Activated T-helper 1 cell treated with anti-CD3 and anti-CD28 coated beads, Interleukin-2, amount 50 U/mL, for 16 hours (primary cell): Measurements from ENCODE around the gene CCDC7.
"Not testable (repeated sequence)": the region's sequence is repeated elsewhere in the genome, so short reads cannot be mapped to it uniquely, and the experiment has no call there.

Experiments
- DNase-seq, 2 donors: peaks; one replicate each; pipeline ENCODE4 v3.0.0-alpha.2; 2020; ENCODE audit warnings: low read depth in 1 of 2, low spot score in 1 of 2

Gene CCDC7

DNA sequence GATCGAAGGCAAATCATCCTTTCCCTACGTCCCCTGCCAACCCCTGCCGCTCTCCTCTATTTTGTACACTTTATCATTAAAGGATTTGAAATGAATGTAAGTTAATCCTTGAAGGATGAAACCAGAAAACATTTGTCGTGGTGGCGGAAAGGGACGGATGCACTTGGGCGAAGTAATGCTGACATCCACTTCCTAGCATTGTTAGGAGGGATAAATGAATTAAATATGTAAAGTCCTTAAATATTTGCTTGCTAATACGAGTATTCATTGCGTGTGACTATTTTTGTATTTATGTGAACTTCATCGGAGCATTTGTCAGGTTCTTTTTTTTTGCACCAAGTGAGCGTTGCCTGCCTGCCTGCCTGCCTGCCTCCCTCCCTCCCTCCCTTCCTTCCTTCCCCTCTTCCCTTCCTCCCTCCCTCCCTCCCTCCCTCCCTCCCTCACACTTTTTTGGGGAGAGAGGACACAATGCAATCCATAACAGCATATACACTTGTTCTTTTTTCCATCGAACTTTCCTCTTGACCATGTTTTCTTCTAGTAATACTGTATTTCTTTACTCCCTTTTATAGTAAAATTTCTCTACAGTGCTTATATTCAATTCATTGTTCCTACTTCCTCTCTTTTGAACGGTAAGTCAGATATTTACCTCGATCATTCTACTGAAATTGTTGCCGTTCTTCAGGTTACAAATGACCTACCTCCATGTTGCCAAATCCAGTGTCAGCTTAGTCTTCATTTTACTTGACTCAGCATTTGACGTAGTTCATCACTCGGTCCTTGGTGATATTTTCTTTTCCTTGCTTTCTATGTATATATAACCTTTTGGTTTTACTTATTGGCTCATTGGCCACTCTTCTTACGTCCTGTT is 831 bp downstream of the CCDC7 start:
- DNase-seq = no peak

DNA sequence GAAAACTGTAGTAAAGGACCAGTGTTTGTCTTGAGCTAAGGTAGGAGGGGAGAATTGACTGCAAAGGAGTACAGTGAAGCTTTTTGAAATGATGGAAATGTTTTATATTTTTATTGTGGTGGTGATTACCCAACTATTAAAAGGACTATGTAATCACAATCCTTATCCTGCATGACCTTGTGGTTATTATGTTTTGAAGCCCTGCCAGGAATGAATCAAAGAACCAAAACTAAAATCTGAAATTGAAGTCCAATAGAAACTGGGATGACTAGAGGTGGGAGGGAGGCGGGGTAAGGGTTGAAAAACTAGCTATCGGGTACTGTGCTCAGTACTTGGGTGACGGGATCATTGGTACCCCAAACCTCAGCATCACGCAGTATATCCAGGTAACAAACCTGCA is 8.2 kb downstream of the CCDC7 start:
- DNase-seq = no peak

DNA sequence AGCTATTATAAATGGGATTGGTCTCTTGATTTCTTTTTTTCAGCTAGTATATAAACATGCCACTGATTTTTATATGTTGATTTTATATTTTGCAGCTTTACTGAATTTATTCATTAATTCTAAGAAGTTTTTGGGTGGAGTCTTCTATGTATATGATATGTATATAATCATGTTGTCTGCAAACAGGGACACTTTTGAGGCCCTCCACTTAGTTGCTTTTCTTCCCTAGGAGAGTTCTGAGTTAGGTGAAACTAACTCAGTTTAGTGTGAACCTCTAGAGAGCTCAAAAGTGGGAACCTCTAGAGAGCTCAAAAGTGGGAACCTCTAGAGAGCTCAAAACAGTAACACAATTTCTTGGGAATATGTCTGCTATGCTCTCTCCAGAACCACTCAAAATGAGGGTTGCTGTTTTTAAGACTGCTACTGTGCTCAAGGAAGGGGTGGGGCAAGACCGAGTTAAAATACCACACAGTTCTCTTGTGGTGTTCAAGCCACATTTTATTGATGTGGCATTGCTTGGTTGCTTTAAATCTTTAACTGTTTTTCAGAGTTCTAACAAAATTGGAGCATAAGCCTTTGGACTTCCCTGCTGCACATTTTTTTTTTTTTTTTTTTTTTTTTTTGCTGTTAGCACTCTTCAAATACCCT is 13.2 kb downstream of the CCDC7 start:
- no peak for DNase-seq

DNA sequence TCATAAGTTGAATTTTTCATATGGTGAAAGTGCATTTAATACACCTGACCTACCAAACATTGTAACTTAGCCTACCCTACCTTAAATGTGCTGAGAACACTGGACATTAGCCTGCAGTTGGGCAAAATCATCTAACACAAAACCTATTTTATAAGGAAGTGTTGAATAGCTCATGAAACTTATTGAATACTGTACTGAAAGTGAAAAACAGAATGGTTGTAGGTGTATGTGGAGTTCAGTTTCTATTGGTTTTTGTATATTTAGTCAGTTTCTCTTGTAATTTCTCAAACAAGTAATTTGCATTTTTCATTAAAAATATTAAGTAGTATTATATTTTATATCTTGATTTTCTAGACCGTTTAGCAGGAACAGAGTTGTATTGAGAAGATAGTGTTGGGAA is 15.3 kb downstream of the CCDC7 start:
- DNase-seq = no peak

DNA sequence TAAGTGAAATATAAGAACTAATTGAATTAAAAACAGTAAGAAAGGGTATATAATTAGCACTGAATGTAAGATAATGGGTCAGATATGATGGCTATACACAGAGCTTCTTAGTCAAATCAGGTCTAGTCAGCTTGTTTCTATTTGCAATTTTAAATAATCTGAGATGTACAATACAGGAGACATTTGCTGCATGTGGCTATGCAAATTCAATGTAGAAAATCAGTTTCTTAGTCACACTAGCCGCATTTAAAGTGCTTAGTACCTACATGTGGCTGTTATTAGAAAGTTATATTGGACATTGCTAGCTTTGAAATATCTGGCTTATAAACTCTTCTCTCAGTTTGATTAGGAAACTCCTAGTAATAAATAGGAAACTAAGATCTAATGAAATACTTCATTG is 25.3 kb downstream of the CCDC7 start:
- DNase-seq = no peak

DNA sequence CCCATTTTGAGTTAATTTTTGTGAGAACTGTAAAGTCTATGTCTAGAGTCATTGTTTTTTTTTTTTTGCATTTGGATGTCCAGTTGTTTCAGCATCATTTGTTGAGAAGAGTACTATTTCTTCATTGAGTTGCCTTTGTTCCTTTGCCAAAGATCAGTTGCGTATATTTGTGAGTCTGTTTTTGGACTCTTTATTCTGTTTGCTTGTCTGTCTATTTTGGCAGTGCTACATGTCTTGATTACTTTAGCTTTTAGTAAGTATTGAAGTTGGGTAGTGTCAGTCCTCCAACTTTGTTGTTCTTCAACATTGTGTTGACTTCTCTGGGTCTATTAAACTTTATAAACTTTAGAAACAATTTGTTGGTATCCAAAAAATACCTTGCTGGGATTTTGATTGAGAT is 31.6 kb downstream of the CCDC7 start:
- no peak for DNase-seq

DNA sequence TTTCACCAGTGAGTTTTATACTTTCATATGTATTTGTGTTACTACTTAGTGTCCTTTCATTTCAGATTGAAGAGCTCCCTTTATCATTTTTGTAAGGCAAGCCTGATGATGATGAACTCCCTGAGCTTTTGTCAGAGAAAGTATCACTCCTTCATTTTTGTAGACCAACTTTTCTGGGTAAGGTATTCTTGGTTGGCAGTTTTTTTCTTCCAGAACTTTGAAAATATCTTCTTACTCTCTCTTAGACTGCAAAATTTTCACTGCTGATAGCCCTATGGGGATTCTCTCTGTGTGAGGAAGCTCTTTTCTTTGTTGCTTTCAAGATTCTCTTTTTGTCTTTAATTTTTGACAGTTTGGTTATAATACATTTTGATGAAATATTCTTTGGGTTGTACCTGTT is 35.7 kb downstream of the CCDC7 start:
- DNase-seq = no peak

DNA sequence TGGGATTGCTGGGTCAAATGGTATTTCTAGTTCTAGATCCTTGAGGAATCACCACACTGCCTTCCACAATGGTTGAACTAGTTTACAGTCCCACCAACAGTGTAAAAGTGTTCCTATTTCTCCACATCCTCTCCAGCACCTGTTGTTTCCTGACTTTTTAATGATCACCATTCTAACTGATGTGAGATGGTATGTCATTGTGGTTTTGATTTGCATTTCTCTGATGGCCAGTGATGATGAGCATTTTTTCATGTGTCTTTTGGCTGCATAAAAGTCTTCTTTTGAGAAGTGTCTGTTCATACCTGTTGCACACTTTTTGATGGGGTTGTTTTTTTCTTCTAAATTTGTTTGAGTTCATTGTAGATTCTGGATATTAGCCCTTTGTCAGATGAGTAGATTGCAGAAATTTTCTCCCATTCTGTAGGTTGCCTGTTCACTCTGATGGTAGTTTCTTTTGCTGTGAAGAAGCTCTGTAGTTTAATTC is 37.1 kb downstream of the CCDC7 start:
- DNase-seq = not testable (repeated sequence)

DNA sequence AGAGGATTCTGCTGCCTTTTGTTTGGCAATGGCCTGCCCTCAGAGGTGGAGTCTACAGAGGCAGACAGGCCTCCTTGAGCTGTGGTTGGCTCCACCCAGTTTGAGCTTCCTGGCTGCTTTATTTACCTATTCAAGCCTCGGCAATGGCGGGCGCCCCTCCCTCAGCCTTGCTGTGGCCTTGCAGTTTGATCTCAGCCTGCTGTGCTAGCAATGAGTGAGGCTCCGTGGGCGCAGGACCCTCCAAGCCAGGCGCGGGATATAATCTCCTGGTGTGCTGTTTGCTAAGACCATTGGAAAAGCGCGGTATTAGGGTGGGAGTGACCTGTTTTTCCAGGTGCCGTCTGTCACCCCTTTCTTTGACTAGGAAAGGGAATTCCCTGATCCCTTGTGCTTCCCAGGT is 42.1 kb downstream of the CCDC7 start:
- not testable (repeated sequence) for DNase-seq

DNA sequence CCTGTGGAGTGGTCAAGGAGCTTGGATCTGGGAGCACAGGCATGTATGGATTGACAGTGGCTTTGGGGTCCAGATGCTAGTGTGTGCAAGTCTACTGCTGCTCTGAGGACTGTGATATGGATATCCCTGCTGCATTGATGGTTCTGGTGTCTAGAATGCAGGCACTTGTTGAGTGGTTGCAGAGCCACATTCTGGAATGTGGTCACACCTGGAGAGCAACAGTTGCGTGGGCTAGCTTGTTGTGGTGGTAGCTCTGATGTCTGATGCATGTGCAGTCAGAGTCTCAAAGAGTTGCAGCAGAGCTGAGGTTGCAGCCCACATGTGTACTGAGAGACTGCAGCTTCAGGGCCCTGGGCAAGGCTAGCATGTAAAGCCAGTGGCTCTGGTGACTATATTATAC is 43.2 kb downstream of the CCDC7 start:
- no peak for DNase-seq

DNA sequence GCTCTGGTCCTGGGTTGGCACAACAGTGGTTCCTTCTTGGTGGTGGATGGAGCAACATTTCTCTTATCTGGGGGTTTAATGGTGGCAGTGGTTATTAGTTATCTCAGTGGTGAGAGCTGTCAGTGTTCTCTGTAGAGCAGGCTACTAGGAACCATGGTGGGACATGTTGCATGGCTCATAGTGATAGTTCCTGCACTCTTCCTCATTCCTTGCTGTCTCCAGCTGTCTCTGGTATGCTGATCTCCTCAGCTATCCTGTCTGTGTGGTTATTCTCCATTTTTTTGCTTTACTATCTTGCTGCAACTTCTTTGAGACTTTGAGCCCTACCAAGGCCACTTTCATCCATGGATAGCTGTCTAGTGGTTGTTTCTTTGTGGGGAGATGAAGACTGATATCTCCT is 44.0 kb downstream of the CCDC7 start:
- DNase-seq = no peak

DNA sequence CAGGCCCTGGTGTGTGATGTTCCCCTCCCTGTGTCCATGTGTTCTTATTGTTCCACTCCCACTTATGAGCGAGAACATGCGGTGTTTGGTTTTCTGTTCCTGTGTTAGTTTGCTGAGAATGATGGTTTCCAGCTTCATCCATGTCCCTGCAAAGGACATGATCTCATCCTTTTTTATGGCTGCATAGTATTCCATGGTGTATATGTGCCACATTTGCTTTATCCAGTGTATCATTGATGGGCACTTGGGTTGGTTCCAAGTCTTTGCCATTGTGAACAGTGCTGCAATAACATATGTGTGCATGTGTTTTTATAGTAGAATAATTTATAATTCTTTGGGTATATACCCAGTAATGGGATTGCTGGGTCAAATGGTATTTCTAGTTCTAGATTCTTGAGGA is 48.6 kb downstream of the CCDC7 start:
- not testable (repeated sequence) for DNase-seq

DNA sequence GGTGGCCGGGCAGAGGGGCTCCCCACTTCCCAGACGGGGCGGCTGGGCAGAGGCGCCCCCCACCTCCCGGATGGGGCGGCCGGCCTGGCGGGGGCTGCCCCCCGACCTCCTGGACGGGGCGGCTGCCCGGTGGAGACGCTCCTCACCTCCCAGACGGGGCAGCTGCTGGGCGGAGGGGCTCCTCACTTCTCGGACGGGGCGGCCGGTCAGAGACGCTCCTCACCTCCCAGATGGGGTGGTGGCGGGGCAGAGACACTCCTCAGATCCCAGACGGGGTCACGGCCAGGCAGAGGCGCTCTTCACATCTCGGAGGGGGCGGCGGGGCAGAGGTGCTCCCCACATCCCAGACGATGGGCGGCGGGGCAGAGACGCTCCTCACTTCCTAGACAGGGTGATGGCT is 54.2 kb downstream of the CCDC7 start:
- DNase-seq = not testable (repeated sequence)

DNA sequence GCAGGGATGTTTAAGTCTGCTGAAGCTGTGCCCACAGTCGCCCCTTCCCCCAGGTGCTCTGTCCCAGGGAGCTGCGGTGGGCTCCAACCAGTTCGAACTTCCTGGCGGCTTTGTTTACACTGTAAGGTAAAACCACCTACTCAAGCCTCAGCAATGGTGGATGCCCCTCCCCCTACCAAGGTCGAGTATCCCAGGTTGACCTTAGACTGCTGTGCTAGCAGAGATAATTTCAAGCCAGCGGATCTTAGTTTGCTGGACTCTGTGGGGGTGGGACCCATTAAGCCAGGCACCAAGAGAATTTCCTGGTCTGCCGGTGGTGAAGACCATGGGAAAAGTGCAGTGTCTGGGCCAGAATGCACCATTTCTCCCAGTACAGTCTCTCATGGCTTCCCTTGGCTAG is 56.0 kb downstream of the CCDC7 start:
- no peak for DNase-seq

DNA sequence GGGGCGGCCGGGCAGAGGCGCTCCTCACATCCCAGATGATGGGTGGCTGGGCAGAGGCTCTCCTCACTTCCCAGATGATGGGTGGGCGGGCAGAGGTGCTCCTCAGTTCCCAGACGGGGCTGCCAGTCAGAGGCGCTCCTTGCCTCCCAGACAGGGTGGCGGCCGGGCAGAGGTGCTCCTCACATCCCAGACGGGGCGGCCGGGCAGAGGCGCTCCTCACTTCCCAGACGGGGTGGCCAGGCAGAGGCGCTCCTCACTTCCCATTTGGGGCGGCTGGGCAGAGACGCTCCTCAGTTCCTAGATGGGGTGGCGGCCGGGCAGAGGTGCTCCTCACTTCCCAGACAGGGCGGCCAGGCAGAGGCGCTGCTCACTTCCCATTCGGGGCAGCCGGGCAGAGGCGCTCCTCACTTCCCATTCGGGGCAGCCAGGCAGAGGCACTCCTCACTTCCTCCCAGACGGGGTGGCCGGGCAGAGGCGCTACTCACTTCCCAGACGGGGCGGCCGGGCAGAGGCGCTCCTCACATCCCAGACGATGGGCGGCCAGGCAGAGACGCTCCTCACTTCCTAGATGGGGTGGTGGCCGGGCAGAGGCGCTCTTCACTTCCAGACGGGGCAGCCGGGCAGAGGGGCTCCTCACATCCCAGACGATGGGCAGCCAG is 60.0 kb downstream of the CCDC7 start:
- DNase-seq = not testable (repeated sequence)

DNA sequence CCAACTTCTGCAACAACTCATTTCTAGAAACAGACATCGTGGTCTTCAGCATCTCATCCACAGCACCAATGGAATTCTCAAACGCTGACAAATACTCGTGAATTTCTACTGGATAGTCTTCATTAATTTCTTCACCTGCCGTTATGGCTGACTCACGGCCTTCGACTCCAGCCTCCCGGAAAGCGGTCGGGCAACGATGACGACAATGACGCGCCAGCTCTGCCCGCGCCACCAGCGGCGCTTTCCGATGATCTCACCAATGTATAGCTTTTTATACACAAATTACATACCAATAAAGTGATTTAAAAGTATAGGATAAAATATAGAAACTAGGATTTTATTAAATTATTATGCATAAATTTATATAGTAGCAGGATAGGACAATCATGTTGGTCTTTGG is 65.7 kb downstream of the CCDC7 start:
- DNase-seq = no peak

DNA sequence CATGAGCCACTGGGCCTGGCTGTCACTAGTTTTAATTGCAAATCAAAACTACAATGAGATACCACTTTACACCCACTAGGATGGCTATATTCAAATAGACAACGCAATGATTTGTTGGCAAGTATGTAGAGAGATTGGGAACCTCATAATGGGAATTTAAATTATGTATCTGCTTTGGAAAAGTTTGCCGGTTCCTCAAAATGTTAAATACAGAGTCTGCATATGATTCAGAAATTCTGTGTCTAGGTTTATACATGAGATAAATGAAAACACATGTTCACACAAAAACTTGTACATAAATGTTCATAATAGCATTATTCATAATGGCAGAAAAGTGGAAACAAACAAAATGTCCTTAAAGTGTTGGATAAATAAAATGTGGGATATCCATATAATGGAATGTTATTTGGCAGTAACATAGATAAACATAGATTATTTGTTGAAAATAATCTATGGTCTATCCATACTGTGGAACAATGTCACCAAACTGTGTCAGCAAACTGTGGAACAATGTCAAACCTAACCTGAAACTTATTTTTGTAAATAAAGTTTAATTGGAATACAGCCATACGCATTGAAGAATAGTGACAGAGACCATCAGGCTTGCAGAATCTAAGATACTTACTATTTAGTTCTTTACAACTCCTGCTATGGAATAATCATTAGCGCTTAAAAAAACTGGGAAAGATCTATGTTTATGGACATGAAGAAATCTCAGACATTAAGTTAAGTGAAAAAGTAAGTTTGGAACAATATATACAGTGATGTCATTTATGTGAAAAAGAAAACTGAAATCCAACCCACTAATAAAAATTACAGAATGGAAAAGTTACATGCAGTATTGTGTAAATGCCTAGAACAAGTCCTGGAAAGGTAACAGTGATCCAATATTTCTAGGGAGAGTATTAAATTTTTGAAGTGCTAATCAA is 70.9 kb downstream of the CCDC7 start:
- DNase-seq = no peak

DNA sequence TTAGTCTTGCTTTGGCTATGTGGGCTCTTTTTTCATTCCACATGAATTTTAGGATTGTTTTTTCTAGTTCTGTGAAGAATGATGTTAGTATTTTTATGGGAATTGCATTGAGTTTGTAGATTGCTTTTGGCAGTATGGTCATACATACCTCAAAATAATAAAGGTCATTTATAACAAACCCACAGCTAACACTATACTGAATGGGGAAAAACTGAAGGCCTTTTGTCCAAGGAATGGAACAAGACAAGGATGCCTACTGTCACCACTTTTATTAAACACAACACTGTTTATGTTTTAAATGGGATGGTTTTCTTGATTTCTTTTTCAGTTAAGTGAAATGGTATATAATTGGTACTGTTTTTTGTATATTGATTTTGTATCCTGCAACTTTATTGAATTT is 84.3 kb downstream of the CCDC7 start:
- no peak for DNase-seq

DNA sequence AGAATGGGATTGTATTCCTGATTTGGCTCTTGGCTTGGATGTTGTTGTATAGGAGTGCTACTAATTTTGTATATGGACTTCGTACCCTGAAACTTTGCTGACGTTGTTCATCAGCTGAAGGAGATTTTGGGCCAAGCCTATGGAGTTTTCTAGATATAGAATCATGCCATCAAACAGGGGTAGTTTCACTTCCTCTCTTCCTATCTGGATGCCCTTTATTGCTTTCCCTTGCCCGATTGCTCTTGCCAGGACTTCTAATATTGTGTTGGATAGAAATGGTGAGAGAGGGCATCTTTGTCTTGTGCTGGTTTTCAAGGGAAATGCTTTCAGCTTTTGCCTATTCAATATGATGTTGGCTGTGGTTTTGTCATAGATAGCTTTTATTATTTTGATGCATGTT is 92.3 kb downstream of the CCDC7 start:
- DNase-seq = no peak

DNA sequence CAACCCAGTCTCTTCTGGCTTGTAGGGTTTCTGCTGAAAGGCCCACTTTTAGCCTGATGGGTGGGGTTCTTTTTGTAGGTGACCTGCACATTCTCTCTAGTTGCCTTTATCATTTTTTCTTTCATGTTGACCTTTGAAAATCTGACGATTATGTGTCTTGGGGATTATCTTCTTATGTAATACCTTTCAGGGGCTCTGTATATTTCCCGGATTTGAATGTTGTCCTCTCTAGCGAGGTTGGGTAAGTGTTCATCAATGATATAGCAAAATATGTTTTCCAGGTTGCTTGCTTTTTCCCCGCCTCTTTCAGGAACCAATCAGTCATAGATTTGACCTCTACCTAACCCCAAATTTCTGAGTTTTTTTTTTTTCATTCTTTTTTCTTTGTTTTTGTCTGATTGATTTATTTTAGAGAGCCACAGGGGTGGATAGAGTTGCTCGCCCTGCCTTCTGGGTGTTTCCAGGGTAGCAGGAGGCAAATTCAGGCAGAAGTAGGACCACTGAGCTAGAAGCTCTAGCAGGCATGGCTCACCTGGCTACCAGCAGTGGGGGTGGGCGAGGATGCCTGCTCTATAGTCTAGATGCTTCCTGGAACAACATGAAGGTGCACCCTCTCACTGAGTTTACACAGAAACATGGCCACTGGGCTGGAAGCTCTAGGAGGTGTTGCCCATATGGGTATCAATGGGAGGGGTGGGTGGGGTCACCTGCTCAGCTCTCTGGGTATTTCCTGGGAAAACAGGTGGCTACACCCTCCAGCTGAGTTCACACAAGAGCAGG is 94.9 kb downstream of the CCDC7 start:
- DNase-seq = no peak
